ENCODE measurements around the gene MEF2C.

- TF ChIP-seq POLR2A (IDR thresholded peaks at IDR 0.05) = no peak
- no peak for TF ChIP-seq CTCF (IDR thresholded peaks at IDR 0.05)
Measured at GRCh38 chr5:88769165-88769564, 113.8 kb downstream of the MEF2C start.
